ENCODE measurements around the gene CDKN1B.

CDKN1B gene

GRCh38 chr12:12704593-12705230, 12.5 kb upstream of the CDKN1B start:
- peak; percentile 80 for DNase-seq

GRCh38 chr12:12705838-12706520, 11.2 kb upstream of the CDKN1B start:
- no peak for DNase-seq

- DNase-seq: no peak
Measured at GRCh38 chr12:12713932-12714275, 3.3 kb upstream of the CDKN1B start.

GRCh38 chr12:12714276-12715021, 2.7 kb upstream of the CDKN1B start:
- DNase-seq: no peak

GRCh38 chr12:12715128-12715458, 2.1 kb upstream of the CDKN1B start:
- no peak for DNase-seq

- DNase-seq: no peak
Measured at GRCh38 chr12:12715459-12716150, 1.6 kb upstream of the CDKN1B start.

GRCh38 chr12:12716151-12716792, 896 bp upstream of the CDKN1B start:
- DNase-seq: no peak

GRCh38 chr12:12717586-12718380, 615 bp downstream of the CDKN1B start:
- DNase-seq: no peak

GRCh38 chr12:12718381-12718759, 1.2 kb downstream of the CDKN1B start:
- DNase-seq: no peak

GRCh38 chr12:12718853-12719252, 1.7 kb downstream of the CDKN1B start:
- no peak for DNase-seq

- no peak for DNase-seq
Measured at GRCh38 chr12:12719496-12719895, 2.3 kb downstream of the CDKN1B start.

GRCh38 chr12:12720052-12720451, 2.9 kb downstream of the CDKN1B start:
- DNase-seq: no peak

GRCh38 chr12:12720672-12721161, 3.5 kb downstream of the CDKN1B start:
- no peak for DNase-seq

GRCh38 chr12:12721176-12721751, 4.1 kb downstream of the CDKN1B start:
- DNase-seq: no peak

GRCh38 chr12:12721814-12722434, 4.8 kb downstream of the CDKN1B start:
- no peak for DNase-seq

- DNase-seq: no peak
Measured at GRCh38 chr12:12722435-12723148, 5.4 kb downstream of the CDKN1B start.

GRCh38 chr12:12723149-12723680, 6.0 kb downstream of the CDKN1B start:
- DNase-seq: no peak

- DNase-seq: no peak
Measured at GRCh38 chr12:12723681-12724420, 6.7 kb downstream of the CDKN1B start.

- no peak for DNase-seq
Measured at GRCh38 chr12:12724421-12725085, 7.4 kb downstream of the CDKN1B start.
